HEK293 (cell line): ENCODE results near the gene CCNL1.

ENCODE experiments used
- CTCF ChIA-PET: fragments of 350-600 bp; formaldehyde crosslinking; extraction: SDS; loops from one replicate; lab custom pipeline; 2021; ENCODE audit warnings: antibody characterized with exemption; lab: Yijun Ruan, JAX
- POLR2A ChIA-PET: fragments of 300-600 bp; formaldehyde crosslinking; extraction: SDS; loops from one replicate; lab custom pipeline; 2020; ENCODE audit warnings: antibody characterized with exemption, inconsistent platforms; lab: Yijun Ruan, JAX
- H3K27ac ChIP-seq: fragments of 200-500 bp; sonication (Bioruptor generic); 2 replicates; pipeline ENCODE4 v1.5.1; 2014; ENCODE audit warnings: low read depth, low read length, control low read depth, inconsistent platforms; ENCODE audit errors: extremely low read depth
- H3K36me3 ChIP-seq, 2 experiments: fragments of 200-500 bp in 1 of 2; sonication (Bioruptor generic) in 1 of 2; 1 replicate in 1 of 2; 2 replicates in 1 of 2; pipeline ENCODE4 v1.5.1; 2014 to 2017; ENCODE audit warnings: inconsistent platforms in 2 of 2, low read length in 2 of 2; ENCODE audit not compliant: control insufficient read depth in 2 of 2, insufficient read depth in 1 of 2
- H3K4me1 ChIP-seq: fragments of 200-500 bp; sonication (Bioruptor generic); 2 replicates; pipeline ENCODE4 v1.5.1; 2014; ENCODE audit warnings: mild to moderate bottlenecking, low read length, inconsistent platforms; ENCODE audit not compliant: control insufficient read depth, insufficient read depth
- H3K4me3 ChIP-seq: 2 replicates; pipeline ENCODE4 v1.5.1; 2011; ENCODE audit warnings: low read depth, mild to moderate bottlenecking, control low read depth, low read length, moderate library complexity
- H3K9me3 ChIP-seq: fragments of 200-500 bp; sonication (Bioruptor generic); 2 replicates; pipeline ENCODE4 v1.5.1; 2014; ENCODE audit warnings: low read depth, low read length, inconsistent platforms; ENCODE audit not compliant: control insufficient read depth, insufficient read depth
- GLIS2 ChIP-seq: fragments of 450-650 bp; formaldehyde crosslinking; IDR thresholded peaks from 2 replicates; pipeline ENCODE4 v1.5.1; 2016; ENCODE audit warnings: missing biosample characterization, missing genetic modification characterization
- HOXD13 ChIP-seq: sonication (generic); formaldehyde crosslinking; IDR thresholded peaks from 2 replicates; pipeline ENCODE4 v1.8.0; 2022; ENCODE audit warnings: missing genetic modification reagents, borderline replicate concordance
- KLF1 ChIP-seq: fragments of 450-650 bp; formaldehyde crosslinking; IDR thresholded peaks from 2 replicates; pipeline ENCODE4 v1.5.1; 2016; ENCODE audit warnings: missing biosample characterization, missing genetic modification characterization
- MYNN ChIP-seq: fragments of 450-650 bp; formaldehyde crosslinking; IDR thresholded peaks from 2 replicates; pipeline ENCODE4 v1.5.1; 2016; ENCODE audit warnings: missing biosample characterization, missing genetic modification characterization, borderline replicate concordance
- TRIM28 ChIP-seq: IDR thresholded peaks from 2 replicates; pipeline ENCODE4 v1.6.1; 2011; ENCODE audit warnings: low read length, control low read depth, borderline replicate concordance
- ZBTB11 ChIP-seq: fragments of 450-650 bp; formaldehyde crosslinking; conservative IDR thresholded peaks from 2 replicates; pipeline ENCODE4 v1.5.1; 2016; ENCODE audit warnings: low read depth, missing biosample characterization, missing genetic modification characterization
- ZBTB48 ChIP-seq: fragments of 450-650 bp; formaldehyde crosslinking; IDR thresholded peaks from 2 replicates; pipeline ENCODE4 v1.5.1; 2016; ENCODE audit warnings: missing biosample characterization, missing genetic modification characterization
- ZFP3 ChIP-seq: fragments of 450-650 bp; formaldehyde crosslinking; IDR thresholded peaks from 2 replicates; pipeline ENCODE4 v1.5.1; 2016; ENCODE audit warnings: low read depth, missing biosample characterization, missing genetic modification characterization
- ZNF274 ChIP-seq, 2 experiments: fragments of 200-500 bp in 1 of 2; fragments of 450-650 bp in 1 of 2; sonication (Bioruptor generic) in 1 of 2; formaldehyde crosslinking in 1 of 2; IDR thresholded peaks; 2 replicates each; pipeline versions ENCODE4 v1.5.1 to v1.6.1; 2014 to 2016; ENCODE audit warnings: borderline replicate concordance in 1 of 2, inconsistent platforms in 1 of 2, low read length in 1 of 2, missing biosample characterization in 1 of 2, missing genetic modification characterization in 1 of 2
- ZNF37A ChIP-seq: fragments of 450-650 bp; IDR thresholded peaks from 2 replicates; pipeline ENCODE4 v1.5.1; 2018; ENCODE audit warnings: missing biosample characterization, missing genetic modification characterization
- ZNF423 ChIP-seq: fragments of 450-650 bp; formaldehyde crosslinking; IDR thresholded peaks from 2 replicates; pipeline ENCODE4 v1.5.1; 2016; ENCODE audit warnings: missing biosample characterization, missing genetic modification characterization
- ZNF544 ChIP-seq: fragments of 450-650 bp; formaldehyde crosslinking; IDR thresholded peaks from 2 replicates; pipeline ENCODE4 v1.5.0; 2017; ENCODE audit warnings: missing biosample characterization, missing genetic modification characterization
- ZNF610 ChIP-seq: fragments of 450-650 bp; formaldehyde crosslinking; IDR thresholded peaks from 2 replicates; pipeline ENCODE4 v1.5.1; 2016; ENCODE audit warnings: missing biosample characterization, missing genetic modification characterization, borderline replicate concordance
- ZNF658 ChIP-seq: fragments of 450-650 bp; formaldehyde crosslinking; IDR thresholded peaks from 2 replicates; pipeline ENCODE4; 2016; ENCODE audit warnings: missing biosample characterization, missing genetic modification characterization
- ZNF664 ChIP-seq: fragments of 450-650 bp; formaldehyde crosslinking; IDR thresholded peaks from 2 replicates; pipeline ENCODE4 v1.5.1; 2016; ENCODE audit warnings: missing biosample characterization, missing genetic modification characterization
- ZNF768 ChIP-seq: fragments of 450-650 bp; formaldehyde crosslinking; IDR thresholded peaks from 2 replicates; pipeline ENCODE4 v1.5.1; 2018; ENCODE audit warnings: missing biosample characterization, mild to moderate bottlenecking, missing genetic modification characterization
- TF ChIP-seq, protein P1 (sequence below): fragments of 450-650 bp; formaldehyde crosslinking; IDR thresholded peaks from 2 replicates; pipeline ENCODE4 v1.5.1; 2017; ENCODE audit warnings: missing biosample characterization, missing genetic modification characterization
- TF ChIP-seq, protein P2 (sequence below): fragments of 450-650 bp; formaldehyde crosslinking; IDR thresholded peaks from 2 replicates; pipeline ENCODE4 v1.5.1; 2016; ENCODE audit warnings: missing biosample characterization, missing genetic modification characterization
- TF ChIP-seq, protein P3 (sequence below): fragments of 450-650 bp; formaldehyde crosslinking; IDR thresholded peaks from 2 replicates; pipeline ENCODE4 v1.5.1; 2016; ENCODE audit warnings: missing biosample characterization, missing genetic modification characterization
- TF ChIP-seq, protein P4 (sequence below): fragments of 450-650 bp; formaldehyde crosslinking; IDR thresholded peaks from 2 replicates; pipeline ENCODE4 v1.5.1; 2016; ENCODE audit warnings: missing biosample characterization, missing genetic modification characterization
- TF ChIP-seq, protein P5 (sequence below): fragments of 450-650 bp; formaldehyde crosslinking; IDR thresholded peaks from 2 replicates; pipeline ENCODE4 v1.5.1; 2016; ENCODE audit warnings: missing biosample characterization, missing genetic modification characterization
- TF ChIP-seq, protein P6 (sequence below): fragments of 450-650 bp; formaldehyde crosslinking; IDR thresholded peaks from 2 replicates; pipeline ENCODE4 v1.5.1; 2017; ENCODE audit warnings: missing biosample characterization, missing genetic modification characterization
- TF ChIP-seq, protein P7 (sequence below): fragments of 450-650 bp; formaldehyde crosslinking; IDR thresholded peaks from 2 replicates; pipeline ENCODE4 v1.5.1; 2016; ENCODE audit warnings: missing biosample characterization, missing genetic modification characterization, borderline replicate concordance

Gene CCNL1

DNA sequence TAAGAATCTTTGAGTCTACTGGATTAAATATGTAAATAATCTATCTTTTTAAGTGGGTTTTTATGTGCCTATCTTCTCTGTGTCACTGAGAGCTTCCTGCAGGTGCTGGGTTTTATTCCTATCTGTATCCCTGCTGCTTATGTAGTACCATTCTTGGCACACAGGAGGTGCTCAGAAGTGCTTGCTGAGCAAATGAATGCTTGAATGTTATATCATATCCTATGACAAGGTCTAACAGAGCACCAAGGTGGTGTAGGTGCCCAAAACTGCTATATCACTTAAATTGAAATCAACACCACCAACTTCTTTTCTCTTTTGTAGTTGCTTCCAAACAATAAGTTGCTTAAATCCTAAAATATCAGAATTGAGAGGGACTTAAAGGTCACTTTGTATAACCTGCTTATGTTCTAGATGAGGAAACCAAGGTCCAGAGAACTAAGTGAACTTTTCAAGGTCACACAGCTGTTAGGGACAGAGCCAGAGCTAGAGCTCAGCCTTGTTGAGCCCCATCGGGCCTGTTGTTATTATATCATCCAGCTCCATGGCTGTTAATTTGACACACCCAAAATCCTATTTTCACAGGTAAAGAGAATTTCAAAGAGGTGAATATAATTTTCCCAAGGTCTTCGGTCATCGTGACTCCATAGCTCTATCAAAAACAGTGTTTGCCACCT lies 46.0 kb downstream of the CCNL1 start (continued):
- no peak for TF ChIP-seq ZNF610
- TF ChIP-seq, protein P1, sequence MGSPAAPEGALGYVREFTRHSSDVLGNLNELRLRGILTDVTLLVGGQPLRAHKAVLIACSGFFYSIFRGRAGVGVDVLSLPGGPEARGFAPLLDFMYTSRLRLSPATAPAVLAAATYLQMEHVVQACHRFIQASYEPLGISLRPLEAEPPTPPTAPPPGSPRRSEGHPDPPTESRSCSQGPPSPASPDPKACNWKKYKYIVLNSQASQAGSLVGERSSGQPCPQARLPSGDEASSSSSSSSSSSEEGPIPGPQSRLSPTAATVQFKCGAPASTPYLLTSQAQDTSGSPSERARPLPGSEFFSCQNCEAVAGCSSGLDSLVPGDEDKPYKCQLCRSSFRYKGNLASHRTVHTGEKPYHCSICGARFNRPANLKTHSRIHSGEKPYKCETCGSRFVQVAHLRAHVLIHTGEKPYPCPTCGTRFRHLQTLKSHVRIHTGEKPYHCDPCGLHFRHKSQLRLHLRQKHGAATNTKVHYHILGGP (tag by site-specific recombination), result no peak
- no peak for TF ChIP-seq ZFP3 (tag by site-specific recombination)

DNA sequence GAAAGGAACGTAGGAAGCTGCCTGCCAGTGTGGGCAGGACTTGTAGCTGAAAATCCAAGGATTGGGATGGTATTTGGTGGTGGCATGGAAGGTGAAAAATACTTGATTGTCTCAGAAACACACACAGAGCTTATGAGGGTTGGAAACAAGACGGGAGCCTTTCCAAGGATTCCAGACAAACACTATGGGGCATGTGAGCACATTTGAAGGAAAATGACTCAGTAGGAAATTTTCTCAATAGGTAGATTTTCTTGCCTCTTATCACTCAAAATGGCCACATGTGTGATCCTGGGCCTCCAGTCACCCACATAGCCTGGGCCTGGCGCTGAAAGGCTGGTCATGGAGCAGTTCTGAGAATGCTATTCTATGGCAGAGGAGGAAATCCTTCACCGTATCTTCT lies 47.4 kb downstream of the CCNL1 start:
- CTCF ChIA-PET, result interaction anchor here (0.9 to 1.0 kb wide), 2 partner anchors 17 to 21 kb away, joined by 3 read pairs; no protein-coding TSS in a partner anchor
- H3K9me3 ChIP-seq, result no peaks in the 10 kb centered on the region
- no peak overlapping the region for H3K4me3 ChIP-seq
- POLR2A ChIA-PET, result no interaction called here
- no peak overlapping the region for H3K27ac ChIP-seq
- TF ChIP-seq, protein P2, sequence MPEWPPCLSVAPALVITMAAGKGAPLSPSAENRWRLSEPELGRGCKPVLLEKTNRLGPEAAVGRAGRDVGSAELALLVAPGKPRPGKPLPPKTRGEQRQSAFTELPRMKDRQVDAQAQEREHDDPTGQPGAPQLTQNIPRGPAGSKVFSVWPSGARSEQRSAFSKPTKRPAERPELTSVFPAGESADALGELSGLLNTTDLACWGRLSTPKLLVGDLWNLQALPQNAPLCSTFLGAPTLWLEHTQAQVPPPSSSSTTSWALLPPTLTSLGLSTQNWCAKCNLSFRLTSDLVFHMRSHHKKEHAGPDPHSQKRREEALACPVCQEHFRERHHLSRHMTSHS, result no peak
- TF ChIP-seq, protein P3, sequence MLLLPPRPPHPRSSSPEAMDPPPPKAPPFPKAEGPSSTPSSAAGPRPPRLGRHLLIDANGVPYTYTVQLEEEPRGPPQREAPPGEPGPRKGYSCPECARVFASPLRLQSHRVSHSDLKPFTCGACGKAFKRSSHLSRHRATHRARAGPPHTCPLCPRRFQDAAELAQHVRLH (tag by site-specific recombination), result no peak
- TF ChIP-seq ZBTB11 (no peak), ZNF274 (IDR thresholded peaks at IDR 0.05; ENCODE audit: low read length) (no peak), ZNF274 (tag by site-specific recombination; IDR thresholded peaks at IDR 0.05; ENCODE audit: borderline replicate concordance) (no peak), KLF1 (tag by site-specific recombination) (no peak), ZNF544 (tag by site-specific recombination) (no peak), ZNF658 (no peak), ZNF423 (tag by site-specific recombination) (no peak), HOXD13 (CRISPR knock-in tag) (no peak), ZNF664 (tag by site-specific recombination) (no peak), TRIM28 (no peak), ZNF768 (no peak), ZBTB48 (tag by site-specific recombination) (no peak), MYNN (tag by site-specific recombination) (no peak), ZNF37A (no peak), GLIS2 (tag by site-specific recombination) (no peak)
- TF ChIP-seq, protein P4, sequence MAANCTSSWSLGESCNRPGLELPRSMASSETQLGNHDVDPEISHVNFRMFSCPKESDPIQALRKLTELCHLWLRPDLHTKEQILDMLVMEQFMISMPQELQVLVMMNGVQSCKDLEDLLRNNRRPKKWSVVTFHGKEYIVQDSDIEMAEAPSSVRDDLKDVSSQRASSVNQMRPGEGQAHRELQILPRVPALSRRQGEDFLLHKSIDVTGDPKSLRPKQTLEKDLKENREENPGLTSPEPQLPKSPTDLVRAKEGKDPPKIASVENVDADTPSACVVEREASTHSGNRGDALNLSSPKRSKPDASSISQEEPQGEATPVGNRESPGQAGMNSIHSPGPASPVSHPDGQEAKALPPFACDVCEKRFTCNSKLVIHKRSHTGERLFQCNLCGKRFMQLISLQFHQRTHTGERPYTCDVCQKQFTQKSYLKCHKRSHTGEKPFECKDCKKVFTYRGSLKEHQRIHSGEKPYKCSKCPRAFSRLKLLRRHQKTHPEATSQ (tag by site-specific recombination), result no peak
- TF ChIP-seq, protein P5, sequence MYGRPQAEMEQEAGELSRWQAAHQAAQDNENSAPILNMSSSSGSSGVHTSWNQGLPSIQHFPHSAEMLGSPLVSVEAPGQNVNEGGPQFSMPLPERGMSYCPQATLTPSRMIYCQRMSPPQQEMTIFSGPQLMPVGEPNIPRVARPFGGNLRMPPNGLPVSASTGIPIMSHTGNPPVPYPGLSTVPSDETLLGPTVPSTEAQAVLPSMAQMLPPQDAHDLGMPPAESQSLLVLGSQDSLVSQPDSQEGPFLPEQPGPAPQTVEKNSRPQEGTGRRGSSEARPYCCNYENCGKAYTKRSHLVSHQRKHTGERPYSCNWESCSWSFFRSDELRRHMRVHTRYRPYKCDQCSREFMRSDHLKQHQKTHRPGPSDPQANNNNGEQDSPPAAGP (tag by site-specific recombination), result no peak
- TF ChIP-seq, protein P6, sequence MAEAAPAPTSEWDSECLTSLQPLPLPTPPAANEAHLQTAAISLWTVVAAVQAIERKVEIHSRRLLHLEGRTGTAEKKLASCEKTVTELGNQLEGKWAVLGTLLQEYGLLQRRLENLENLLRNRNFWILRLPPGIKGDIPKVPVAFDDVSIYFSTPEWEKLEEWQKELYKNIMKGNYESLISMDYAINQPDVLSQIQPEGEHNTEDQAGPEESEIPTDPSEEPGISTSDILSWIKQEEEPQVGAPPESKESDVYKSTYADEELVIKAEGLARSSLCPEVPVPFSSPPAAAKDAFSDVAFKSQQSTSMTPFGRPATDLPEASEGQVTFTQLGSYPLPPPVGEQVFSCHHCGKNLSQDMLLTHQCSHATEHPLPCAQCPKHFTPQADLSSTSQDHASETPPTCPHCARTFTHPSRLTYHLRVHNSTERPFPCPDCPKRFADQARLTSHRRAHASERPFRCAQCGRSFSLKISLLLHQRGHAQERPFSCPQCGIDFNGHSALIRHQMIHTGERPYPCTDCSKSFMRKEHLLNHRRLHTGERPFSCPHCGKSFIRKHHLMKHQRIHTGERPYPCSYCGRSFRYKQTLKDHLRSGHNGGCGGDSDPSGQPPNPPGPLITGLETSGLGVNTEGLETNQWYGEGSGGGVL, result no peak
- TF ChIP-seq, protein P7, sequence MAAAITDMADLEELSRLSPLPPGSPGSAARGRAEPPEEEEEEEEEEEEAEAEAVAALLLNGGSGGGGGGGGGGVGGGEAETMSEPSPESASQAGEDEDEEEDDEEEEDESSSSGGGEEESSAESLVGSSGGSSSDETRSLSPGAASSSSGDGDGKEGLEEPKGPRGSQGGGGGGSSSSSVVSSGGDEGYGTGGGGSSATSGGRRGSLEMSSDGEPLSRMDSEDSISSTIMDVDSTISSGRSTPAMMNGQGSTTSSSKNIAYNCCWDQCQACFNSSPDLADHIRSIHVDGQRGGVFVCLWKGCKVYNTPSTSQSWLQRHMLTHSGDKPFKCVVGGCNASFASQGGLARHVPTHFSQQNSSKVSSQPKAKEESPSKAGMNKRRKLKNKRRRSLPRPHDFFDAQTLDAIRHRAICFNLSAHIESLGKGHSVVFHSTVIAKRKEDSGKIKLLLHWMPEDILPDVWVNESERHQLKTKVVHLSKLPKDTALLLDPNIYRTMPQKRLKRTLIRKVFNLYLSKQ (tag by site-specific recombination), result no peak
- no peaks in the 10 kb centered on the region for H3K4me1 ChIP-seq
- no peaks in the 10 kb centered on the region for H3K36me3 ChIP-seq
